Gastrocnemius medialis (tissue), 4 donors: ENCODE results near the gene TJP3. TPM values are rescaled to one million over a fixed set of nuclear protein-coding genes. Genes with fewer than 3 reads are reported as not detected.

Experiments
- ATAC-seq, 2 donors: fragments of 150-250 bp; one replicate each; pipeline ENCODE4 v1.9.1; 2016
- DNase-seq, 2 donors: peaks; one replicate each; pipeline ENCODE4 v3.0.0-alpha.2; 2019
- H3K27ac ChIP-seq, 4 donors: fragments of 200-600 bp; sonication (generic); 1 replicate in 1 of 4; 2 replicates in 3 of 4; pipeline ENCODE4 v1.5.1; 2016 to 2018; ENCODE audit warnings: mild to moderate bottlenecking in 2 of 4, moderate library complexity in 1 of 4
- H3K27me3 ChIP-seq, 3 donors: fragments of 200-600 bp; sonication (generic) in 2 of 3; 1 replicate in 1 of 3; 2 replicates in 2 of 3; pipeline versions ENCODE4 v1.5.1 to v1.6.0; 2016 to 2019; ENCODE audit warnings: mild to moderate bottlenecking in 1 of 3, moderate library complexity in 1 of 3
- H3K36me3 ChIP-seq, 2 donors: fragments of 200-600 bp; sonication (generic) in 1 of 2; one replicate each; pipeline ENCODE4 v1.5.1; 2017 to 2018
- H3K4me1 ChIP-seq, 2 donors: fragments of 200-600 bp; sonication (generic) in 1 of 2; one replicate each; pipeline ENCODE4 v1.5.1; 2016 to 2017; ENCODE audit warnings: mild to moderate bottlenecking in 2 of 2
- H3K4me3 ChIP-seq, 4 donors: fragments of 200-600 bp; sonication (generic) in 3 of 4; 1 replicate in 1 of 4; 2 replicates in 3 of 4; pipeline ENCODE4 v1.5.1; 2016 to 2019; ENCODE audit warnings: mild to moderate bottlenecking in 2 of 4
- H3K9me3 ChIP-seq, 3 donors: fragments of 200-600 bp; sonication (generic) in 2 of 3; 1 replicate in 1 of 3; 2 replicates in 2 of 3; pipeline ENCODE4 v1.5.1; 2016 to 2019
- CTCF ChIP-seq, 5 experiments: fragments of 450-650 bp in 3 of 5; fragments of 200-600 bp in 2 of 5; sonication (generic) in 2 of 5; IDR thresholded peaks in 4 of 5; conservative IDR thresholded peaks in 1 of 5; 1 replicate in 4 of 5; 2 replicates in 1 of 5; pipeline ENCODE4 v1.5.1; 2016 to 2019; ENCODE audit warnings: antibody characterized with exemption in 5 of 5, mild to moderate bottlenecking in 3 of 5, moderate library complexity in 3 of 5
- POLR2A ChIP-seq, 2 donors: fragments of 450-650 bp; IDR thresholded peaks; one replicate each; pipeline ENCODE4 v1.6.1; 2017; ENCODE audit warnings: antibody characterized with exemption in 2 of 2, mild to moderate bottlenecking in 2 of 2, moderate library complexity in 2 of 2
- in situ Hi-C, 4 donors: fragments of 200-750 bp; cut with MboI; loops; one replicate each; pipeline versions ENCODE4 v1.15.0 to v1.8.0; 2017; ENCODE audit warnings: low sequenced_read_pairs in 4 of 4
- intact Hi-C: fragments of 100-400 bp; cut with DNase I; formaldehyde crosslinking; loops from one replicate; pipeline ENCODE4 v1.15.1; 2023; ENCODE audit warnings: low total_unique reads
- total RNA-seq, 4 donors: library from RNA; depleted of rRNA; stranded (reverse); fragments of >200 nt; gene quantifications; one replicate each; pipeline versions ENCODE4 v1.1.0 to v1.2.3, GENCODE V29; 2016

TJP3 gene
- total RNA-seq, 4 donors from 2014 or later, result 0.67 to 3.7 (median 1.7) TPM

GRCh38 chr19:3780786-3781304, 72.7 kb downstream of the TJP3 start:
- H3K9me3 ChIP-seq, result peaks cover 0 to 19% (median 3%) of the 10 kb centered on the region in 3 donors
- DNase-seq (no peak), ATAC-seq (no peak)
- in situ Hi-C loops, result no loop called here
- no peak overlapping the region for H3K4me3 ChIP-seq
- no peaks in the 10 kb centered on the region for H3K36me3 ChIP-seq
- TF ChIP-seq CTCF (IDR thresholded peaks at IDR 0.05 in 4 of 5, conservative IDR thresholded peaks at IDR 0.05 in 1 of 5) (no peak), POLR2A (IDR thresholded peaks at IDR 0.05) (no peak)
- peaks cover 22 to 41% (median 28%) of the 10 kb centered on the region in 3 donors for H3K27me3 ChIP-seq
- H3K27ac ChIP-seq, result no peak overlapping the region
- intact Hi-C loops, result no loop called here
- H3K4me1 ChIP-seq, result no peaks in the 10 kb centered on the region

GRCh38 chr19:3781603-3782002, 73.4 kb downstream of the TJP3 start:
- intact Hi-C loops, result no loop called here
- TF ChIP-seq POLR2A (IDR thresholded peaks at IDR 0.05), result no peak
- TF ChIP-seq CTCF (IDR thresholded peaks at IDR 0.05 in 4 of 5, conservative IDR thresholded peaks at IDR 0.05 in 1 of 5), result no peak
- in situ Hi-C loops, result no loop called here

GRCh38 chr19:3782330-3782729, 74.1 kb downstream of the TJP3 start:
- intact Hi-C loops, result no loop called here
- no peak for ATAC-seq

More at GRCh38 chr19:3781603-3782002, 73.4 kb downstream of the TJP3 start:
- H3K36me3 ChIP-seq, result no peaks in the 10 kb centered on the region
- H3K4me1 ChIP-seq, result no peaks in the 10 kb centered on the region
- H3K4me3 ChIP-seq, result no peak overlapping the region
- peaks cover 24 to 43% (median 30%) of the 10 kb centered on the region in 3 donors for H3K27me3 ChIP-seq
- peaks cover 0 to 19% (median 3%) of the 10 kb centered on the region in 3 donors for H3K9me3 ChIP-seq
- H3K27ac ChIP-seq, result no peak overlapping the region
- ATAC-seq (no peak), DNase-seq (no peak)

GRCh38 chr19:3782903-3783302, 74.7 kb downstream of the TJP3 start:
- Histone ChIP-seq H3K4me1 (no peaks in the 10 kb centered on the region), H3K27me3 (peaks cover 31 to 46% (median 42%) of the 10 kb centered on the region in 3 donors), H3K27ac (no peak overlapping the region), H3K4me3 (no peak overlapping the region), H3K9me3 (peaks cover 0 to 19% (median 3%) of the 10 kb centered on the region in 3 donors), H3K36me3 (no peaks in the 10 kb centered on the region)
- in situ Hi-C loops (no loop called here), intact Hi-C loops (no loop called here)
- TF ChIP-seq POLR2A (IDR thresholded peaks at IDR 0.05), result no peak
- TF ChIP-seq CTCF (IDR thresholded peaks at IDR 0.05 in 4 of 5, conservative IDR thresholded peaks at IDR 0.05 in 1 of 5), result no peak
- no peak for ATAC-seq
- DNase-seq, result no peak

More at GRCh38 chr19:3782330-3782729, 74.1 kb downstream of the TJP3 start:
- in situ Hi-C loops, result no loop called here
- Histone ChIP-seq H3K9me3 (peaks cover 0 to 19% (median 3%) of the 10 kb centered on the region in 3 donors), H3K4me3 (no peak overlapping the region), H3K4me1 (no peaks in the 10 kb centered on the region), H3K36me3 (no peaks in the 10 kb centered on the region), H3K27ac (no peak overlapping the region), H3K27me3 (peaks cover 29 to 43% (median 37%) of the 10 kb centered on the region in 3 donors)
- DNase-seq, result no peak
- TF ChIP-seq POLR2A (IDR thresholded peaks at IDR 0.05) (no peak), CTCF (IDR thresholded peaks at IDR 0.05 in 4 of 5, conservative IDR thresholded peaks at IDR 0.05 in 1 of 5) (no peak)
